ENCODE data around the gene PAGE3.

The PAGE3 gene, protein sequence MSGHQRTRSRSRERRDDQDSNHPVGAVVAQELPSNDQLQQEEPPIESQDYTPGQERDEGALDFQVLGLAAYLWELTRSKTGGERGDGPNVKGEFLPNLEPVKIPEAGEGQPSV

DNA sequence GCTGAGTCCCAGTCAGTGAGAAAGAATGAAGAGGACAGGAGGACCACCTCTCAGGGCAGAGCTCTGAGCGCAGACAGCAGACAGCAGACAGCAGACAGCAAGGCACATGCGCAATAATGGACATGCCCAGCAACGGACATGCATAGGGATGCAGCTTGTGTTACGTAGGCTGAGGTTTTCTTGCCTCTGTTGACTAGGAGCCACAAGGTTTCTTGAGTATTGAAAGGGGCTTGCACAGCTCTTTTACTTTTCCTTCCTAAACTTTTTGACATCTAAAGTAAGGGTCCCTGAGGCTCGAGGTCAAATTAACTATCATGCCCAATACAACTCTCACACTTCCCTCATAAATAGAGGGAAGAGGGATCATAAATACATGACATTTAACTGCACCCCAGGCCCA is at the start of gene PAGE3:
Gene PAGE3, minus strand, starts transcription at position 101 of the 400 bp plus-strand sequence. CDS start 1,013 bp downstream, outside the sequence.
- DNase-seq, result no peak

DNA sequence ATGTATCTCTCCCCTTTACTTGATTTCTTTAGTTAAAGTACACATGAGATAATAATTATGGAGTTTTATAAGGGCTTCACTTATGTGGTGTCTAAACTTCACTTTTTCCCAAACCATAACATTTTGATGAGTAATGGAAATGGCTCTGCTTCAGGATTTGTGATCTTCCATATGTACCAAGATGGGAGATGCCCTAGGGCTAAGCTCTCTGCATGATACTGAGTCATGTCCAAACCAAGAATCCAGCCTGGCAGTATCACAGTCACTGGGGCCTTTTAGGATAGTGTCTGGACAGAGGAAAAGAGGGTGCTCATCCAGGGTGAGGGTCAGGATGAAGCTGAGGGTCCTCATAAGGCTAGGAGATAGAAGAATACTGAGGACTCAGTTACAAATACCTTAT is 47.9 kb upstream of the PAGE3 start:
- DNase-seq, result no peak

DNA sequence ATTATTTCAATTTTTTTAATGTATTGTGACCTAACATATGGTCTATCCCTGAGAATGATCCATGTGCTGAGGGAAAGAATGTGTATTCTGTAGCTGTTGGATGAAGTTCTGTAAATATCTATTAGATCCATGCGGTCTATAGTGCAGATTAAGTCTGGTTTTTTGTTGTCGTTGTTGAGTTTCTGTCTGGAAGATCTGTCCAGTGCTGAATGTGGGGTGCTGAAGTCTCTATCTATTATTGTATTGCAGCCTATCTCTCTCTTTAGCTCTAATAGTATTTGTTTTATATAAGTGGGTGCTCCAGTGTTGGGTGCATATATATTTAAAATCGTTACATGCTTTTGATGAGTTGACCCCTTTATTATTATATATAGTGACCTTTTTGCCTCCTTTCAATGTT is 26.2 kb upstream of the PAGE3 start:
- DNase-seq, result no peak

DNA sequence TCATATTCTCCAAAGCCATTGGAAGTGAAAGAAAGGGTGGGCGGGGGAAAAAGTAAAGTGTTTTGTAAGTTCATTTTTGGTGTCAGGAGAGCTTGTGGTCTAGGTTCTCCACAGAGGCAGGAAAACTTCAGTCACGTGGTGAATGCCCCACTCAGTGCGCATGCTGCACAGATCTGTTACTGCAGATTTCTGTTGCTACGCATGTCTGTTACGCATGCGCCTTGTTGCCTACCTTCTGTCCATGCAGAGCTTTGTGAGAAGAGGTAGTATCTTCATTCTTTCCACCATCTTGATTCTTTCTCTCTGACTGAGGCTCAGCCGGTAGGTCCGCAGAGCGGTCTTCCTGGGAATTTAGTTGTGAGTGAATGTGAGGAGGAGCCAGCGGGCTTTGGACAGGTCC is 15.1 kb upstream of the PAGE3 start:
- DNase-seq, result no peak

DNA sequence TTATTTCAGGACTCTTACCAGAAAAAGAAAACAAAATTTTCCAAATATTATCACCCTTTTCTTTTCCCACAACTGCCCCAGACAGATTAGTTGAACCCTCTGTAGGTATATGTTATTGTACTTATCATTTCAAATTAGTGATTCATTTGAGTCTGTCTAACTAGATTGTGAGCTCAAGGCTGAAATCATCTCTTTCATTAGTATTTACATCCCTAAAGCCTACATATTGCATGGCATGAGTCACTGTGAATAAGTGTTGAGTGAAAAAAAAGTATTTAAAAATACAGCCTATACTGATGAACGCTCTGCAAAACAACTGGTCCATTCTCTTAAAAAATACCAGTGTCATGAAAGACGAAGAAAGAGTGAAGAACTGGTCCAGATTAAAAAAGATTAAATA is 3.9 kb downstream of the PAGE3 start:
- no peak for DNase-seq

DNA sequence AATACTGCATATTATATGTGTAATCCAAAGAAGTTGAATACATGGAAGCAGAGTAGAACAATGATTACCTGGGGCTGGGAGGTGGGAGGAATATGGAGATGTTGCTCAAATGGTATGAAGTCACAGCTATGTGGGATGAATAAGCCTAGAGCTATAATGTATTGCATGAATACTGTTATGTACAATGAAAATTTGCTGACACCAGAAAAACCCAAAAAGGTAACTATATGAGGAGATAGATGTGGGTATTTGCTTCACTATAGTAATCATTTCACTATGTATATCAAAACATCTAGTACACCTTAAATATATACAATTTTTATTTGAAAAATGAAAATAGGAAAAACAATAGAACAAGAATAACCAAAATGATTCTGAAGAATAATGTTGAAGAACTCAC is 11.2 kb downstream of the PAGE3 start:
- no peak for DNase-seq

DNA sequence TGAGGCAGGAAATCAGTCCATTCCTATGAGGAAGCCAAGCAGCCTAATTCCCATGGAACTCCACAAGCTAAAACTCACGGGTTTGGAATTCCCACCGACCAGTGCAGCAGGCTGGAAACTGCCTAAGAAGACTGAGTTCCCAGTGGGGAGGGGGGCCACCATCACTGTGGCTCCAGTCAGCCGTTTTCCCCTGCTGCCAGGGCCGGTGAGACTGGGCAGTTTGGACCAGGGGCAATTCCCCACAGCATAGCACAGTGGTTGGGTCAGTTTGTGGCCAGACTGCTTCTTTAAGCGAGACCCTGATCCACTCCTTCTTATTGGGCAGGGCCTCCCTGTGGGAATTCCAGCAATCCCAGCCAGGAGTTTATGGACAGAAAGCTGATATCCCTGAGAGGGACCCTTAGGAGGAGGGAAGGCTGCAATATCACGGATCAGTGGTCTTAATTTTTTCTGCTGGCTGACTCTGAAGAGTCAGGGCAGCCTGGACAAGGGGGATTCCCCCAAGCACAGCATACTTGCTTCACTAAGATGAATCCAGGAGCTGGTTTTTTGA is 23.9 kb downstream of the PAGE3 start:
- DNase-seq, result no peak

DNA sequence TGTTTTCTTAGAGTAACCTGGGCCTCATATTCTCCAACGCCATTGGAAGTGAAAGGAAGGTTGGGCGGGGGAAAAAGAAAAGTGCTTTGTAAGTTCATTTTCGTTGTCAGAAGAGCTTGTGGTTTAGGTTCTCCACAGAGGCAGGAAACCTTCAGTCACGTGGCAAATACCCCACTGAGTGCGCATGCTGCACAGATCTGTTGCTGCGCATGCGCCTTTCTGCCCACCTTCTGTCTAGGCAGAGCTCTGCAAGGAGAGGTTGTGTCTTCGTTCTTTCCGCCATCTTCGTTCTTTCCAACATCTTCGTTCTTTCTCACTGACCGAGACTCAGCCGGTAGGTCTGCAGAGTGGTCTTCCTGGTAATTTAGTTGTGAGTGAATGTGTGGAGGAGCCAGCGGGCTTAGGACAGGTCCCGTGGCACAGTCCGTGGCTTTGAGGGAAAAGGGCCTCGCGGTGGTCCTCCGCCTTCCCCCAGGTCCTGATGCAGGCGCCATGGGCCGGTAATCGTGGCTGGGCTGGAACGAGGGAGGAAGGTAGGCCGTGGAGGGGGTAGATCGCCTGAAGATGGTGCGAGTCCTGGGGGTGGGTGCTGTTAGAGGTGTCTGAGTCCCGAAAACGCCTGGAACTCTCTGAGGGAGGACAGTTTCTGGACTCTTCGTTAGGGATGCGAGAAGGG is 44.5 kb downstream of the PAGE3 start, which contains the start of gene PAGE5:
Gene PAGE5, plus strand, starts transcription at position 228 of the 676 bp plus-strand sequence. CDS start 1,037 bp downstream, outside the sequence.
- DNase-seq, result no peak

DNA sequence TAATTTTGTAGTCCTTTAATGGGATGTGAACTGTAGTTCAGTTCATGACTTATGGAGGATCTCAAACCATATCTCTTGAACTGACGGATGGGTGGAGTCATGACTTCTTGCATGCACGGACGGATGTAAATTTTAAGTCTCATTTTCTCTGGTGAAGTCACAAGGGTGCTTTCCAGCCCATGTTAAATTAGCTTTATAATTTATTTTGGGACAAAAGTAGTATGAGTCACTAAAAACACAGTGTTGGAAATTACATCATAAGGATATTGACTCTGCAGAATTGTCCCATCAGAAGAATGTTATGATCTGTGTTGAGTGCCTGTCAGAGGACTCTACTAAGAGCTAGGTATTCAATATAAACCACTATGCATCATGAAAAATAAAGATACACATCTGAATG is 51.3 kb downstream of the PAGE3 start:
- no peak for DNase-seq

DNA sequence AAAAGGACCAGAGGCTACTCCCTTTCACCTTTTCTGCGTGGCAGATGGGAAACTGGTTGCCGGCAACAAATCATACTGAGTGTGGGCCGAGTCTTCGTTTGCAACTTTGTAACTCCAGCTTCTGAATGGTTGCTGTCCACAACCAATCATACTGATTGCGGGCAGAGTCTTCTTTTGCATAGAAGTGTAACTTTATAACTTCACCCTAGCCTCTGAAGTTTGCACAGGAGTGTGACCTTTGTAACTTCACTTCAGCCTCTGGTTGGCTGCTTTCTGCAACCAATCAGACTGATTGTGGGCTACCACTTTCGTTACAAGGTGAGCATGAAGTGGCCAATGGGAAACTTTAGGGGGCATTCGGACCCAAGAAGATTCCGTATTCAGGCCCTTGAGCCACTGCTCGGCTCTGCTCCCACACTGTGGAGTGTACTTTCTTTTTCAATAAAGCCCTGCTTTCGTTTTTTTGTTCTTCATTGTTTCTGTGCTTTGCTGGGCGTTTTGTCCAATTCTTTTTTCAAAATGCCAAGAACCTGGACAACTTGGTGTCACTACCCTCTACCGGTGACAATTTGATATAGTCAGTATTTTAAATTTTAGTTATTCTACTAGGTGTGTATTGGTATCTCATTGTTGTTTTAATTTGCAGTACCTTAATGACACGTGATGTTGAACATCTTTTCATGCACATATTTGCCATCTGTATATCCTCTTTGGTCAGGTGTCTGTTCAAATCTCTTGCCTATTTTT is 53.6 kb downstream of the PAGE3 start:
- DNase-seq, result no peak
